ENCODE results near the gene MAP3K5.

Gene MAP3K5

GRCh38 chr6:136600818-136601217 is 191.5 kb downstream of the MAP3K5 start:
- TF ChIP-seq CTCF (IDR thresholded peaks at IDR 0.05; ENCODE audit: low read depth, low read length): no peak
- no peak overlapping the region for H3K4me3 ChIP-seq (ENCODE audit: low read depth, low read length)
- in situ Hi-C loops (cut with HindIII; ENCODE audit: low sequenced_read_pairs): no loop called here
- DNase-seq (ENCODE audit: low read depth, low spot score): no peak

GRCh38 chr6:136599329-136600011 is 192.8 kb downstream of the MAP3K5 start:
- no peak for DNase-seq (ENCODE audit: low read depth, low spot score)
- H3K4me3 ChIP-seq (ENCODE audit: low read depth, low read length): no peak overlapping the region
- in situ Hi-C loops (cut with HindIII; ENCODE audit: low sequenced_read_pairs): no loop called here
- TF ChIP-seq CTCF (IDR thresholded peaks at IDR 0.05; ENCODE audit: low read depth, low read length): no peak

- no peak for TF ChIP-seq CTCF (IDR thresholded peaks at IDR 0.05; ENCODE audit: low read depth, low read length)
- H3K4me3 ChIP-seq (ENCODE audit: low read depth, low read length): no peak overlapping the region
Measured at GRCh38 chr6:136598048-136598447, 194.2 kb downstream of the MAP3K5 start.

GRCh38 chr6:136594671-136595070 is 197.6 kb downstream of the MAP3K5 start:
- TF ChIP-seq CTCF (IDR thresholded peaks at IDR 0.05; ENCODE audit: low read depth, low read length): no peak
- no peak overlapping the region for H3K4me3 ChIP-seq (ENCODE audit: low read depth, low read length)
- in situ Hi-C loops (cut with HindIII; ENCODE audit: low sequenced_read_pairs): no loop called here
- no peak for DNase-seq (ENCODE audit: low read depth, low spot score)

More at GRCh38 chr6:136598048-136598447, 194.2 kb downstream of the MAP3K5 start:
- no peak for DNase-seq (ENCODE audit: low read depth, low spot score)
- in situ Hi-C loops (cut with HindIII; ENCODE audit: low sequenced_read_pairs): no loop called here

GRCh38 chr6:136593748-136594490 is 198.4 kb downstream of the MAP3K5 start:
- peak; percentile 98 for DNase-seq (ENCODE audit: low read depth, low spot score)
- no peak overlapping the region for H3K4me3 ChIP-seq (ENCODE audit: low read depth, low read length)
- in situ Hi-C loops (cut with HindIII; ENCODE audit: low sequenced_read_pairs): no loop called here
- TF ChIP-seq CTCF (IDR thresholded peaks at IDR 0.05; ENCODE audit: low read depth, low read length): no peak

- peak; percentile 40 for DNase-seq (ENCODE audit: low read depth, low spot score)
- no peak for TF ChIP-seq CTCF (IDR thresholded peaks at IDR 0.05; ENCODE audit: low read depth, low read length)
- in situ Hi-C loops (cut with HindIII; ENCODE audit: low sequenced_read_pairs): no loop called here
Measured at GRCh38 chr6:136592930-136593673, 199.2 kb downstream of the MAP3K5 start.

More at GRCh38 chr6:136592930-136593673, 199.2 kb downstream of the MAP3K5 start:
- H3K4me3 ChIP-seq (ENCODE audit: low read depth, low read length): no peak overlapping the region
